Thoracic aorta (tissue), 2 donors: ENCODE measurements around the gene TTLL11. TPM values are rescaled to one million over a fixed set of nuclear protein-coding genes. Genes with fewer than 3 reads are reported as not detected.

Experiments
- ATAC-seq: fragments of 150-250 bp; one replicate; pipeline ENCODE4 v1.8.0; 2017; ENCODE audit warnings: low read depth; ENCODE audit not compliant: insufficient number of reproducible peaks, low FRiP score
- DNase-seq: peaks from one replicate; pipeline ENCODE4 v3.0.0-alpha.2; 2020; ENCODE audit warnings: low spot score
- H3K27ac ChIP-seq, 2 donors: fragments of 200-600 bp; sonication (generic); 1 replicate in 1 of 2; 2 replicates in 1 of 2; pipeline ENCODE4 v1.5.1; 2016; ENCODE audit warnings: mild to moderate bottlenecking in 2 of 2, moderate library complexity in 2 of 2
- H3K27me3 ChIP-seq: fragments of 200-600 bp; sonication (generic); replicated peaks from 2 replicates; pipeline ENCODE4 v1.6.0; 2016; ENCODE audit warnings: mild to moderate bottlenecking; ENCODE audit not compliant: insufficient read depth
- H3K36me3 ChIP-seq: fragments of 200-600 bp; sonication (generic); one replicate; pipeline ENCODE4 v1.5.1; 2016
- H3K4me1 ChIP-seq, 2 donors: fragments of 200-600 bp; sonication (generic); 1 replicate in 1 of 2; 2 replicates in 1 of 2; pipeline versions ENCODE4 v1.5.1 to v1.6.0; 2016; ENCODE audit warnings: low read depth in 2 of 2, mild to moderate bottlenecking in 1 of 2; ENCODE audit not compliant: control insufficient read depth in 1 of 2
- H3K4me3 ChIP-seq: fragments of 200-600 bp; sonication (generic); 2 replicates; pipeline ENCODE4 v1.5.1; 2016; ENCODE audit warnings: mild to moderate bottlenecking
- H3K9me3 ChIP-seq: fragments of 200-600 bp; sonication (generic); 2 replicates; pipeline ENCODE4 v1.5.1; 2016
- total RNA-seq, 2 donors: library from RNA; depleted of rRNA; stranded (reverse); fragments of >200 nt; gene quantifications; one replicate each; pipeline versions ENCODE4 v1.1.0 to v1.2.3, GENCODE V29; 2016
- TF ChIP-seq, protein P1 (sequence below): fragments of 200-600 bp; sonication (generic); IDR thresholded peaks from one replicate; pipeline ENCODE4 v1.5.1; 2019; ENCODE audit warnings: antibody characterized with exemption

The TTLL11 gene
- total RNA-seq, 2 donors from 2014 or later = 25.7 to 31.2 TPM

DNA sequence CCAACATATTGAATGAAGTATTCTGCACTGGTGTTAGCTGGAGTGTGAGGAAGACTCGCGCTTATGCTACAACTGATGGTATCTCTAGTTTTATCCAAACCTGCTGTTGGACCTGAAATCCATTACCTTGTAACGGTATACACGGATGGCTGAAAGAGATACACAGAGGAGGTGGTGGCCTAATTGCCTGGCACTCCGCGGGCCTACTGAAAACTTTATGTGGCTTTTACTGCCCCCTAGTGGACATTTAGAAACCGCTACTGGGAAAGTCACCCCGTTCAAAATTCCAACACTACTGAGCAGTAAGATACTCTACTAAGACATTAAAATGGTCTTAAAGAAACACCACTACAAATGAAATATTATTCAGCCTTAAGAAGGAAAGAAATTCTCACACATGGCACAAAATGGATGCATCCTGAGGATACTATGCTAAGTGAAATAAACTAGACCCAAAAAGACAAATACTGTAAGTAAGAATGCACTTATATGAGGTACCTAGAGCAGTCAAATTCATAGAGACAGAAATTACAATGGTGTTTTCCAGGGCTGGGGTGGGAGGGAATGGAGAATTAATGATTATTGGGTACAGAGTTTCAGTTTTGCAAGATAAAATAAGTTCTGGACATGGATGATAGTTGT lies 100.4 kb downstream of the TTLL11 start:
- peaks cover 0 to 7% of the 10 kb centered on the region in 2 donors for H3K4me1 ChIP-seq
- no peaks in the 10 kb centered on the region for H3K9me3 ChIP-seq
- ATAC-seq (no peak), DNase-seq (no peak)
- TF ChIP-seq, protein P1, sequence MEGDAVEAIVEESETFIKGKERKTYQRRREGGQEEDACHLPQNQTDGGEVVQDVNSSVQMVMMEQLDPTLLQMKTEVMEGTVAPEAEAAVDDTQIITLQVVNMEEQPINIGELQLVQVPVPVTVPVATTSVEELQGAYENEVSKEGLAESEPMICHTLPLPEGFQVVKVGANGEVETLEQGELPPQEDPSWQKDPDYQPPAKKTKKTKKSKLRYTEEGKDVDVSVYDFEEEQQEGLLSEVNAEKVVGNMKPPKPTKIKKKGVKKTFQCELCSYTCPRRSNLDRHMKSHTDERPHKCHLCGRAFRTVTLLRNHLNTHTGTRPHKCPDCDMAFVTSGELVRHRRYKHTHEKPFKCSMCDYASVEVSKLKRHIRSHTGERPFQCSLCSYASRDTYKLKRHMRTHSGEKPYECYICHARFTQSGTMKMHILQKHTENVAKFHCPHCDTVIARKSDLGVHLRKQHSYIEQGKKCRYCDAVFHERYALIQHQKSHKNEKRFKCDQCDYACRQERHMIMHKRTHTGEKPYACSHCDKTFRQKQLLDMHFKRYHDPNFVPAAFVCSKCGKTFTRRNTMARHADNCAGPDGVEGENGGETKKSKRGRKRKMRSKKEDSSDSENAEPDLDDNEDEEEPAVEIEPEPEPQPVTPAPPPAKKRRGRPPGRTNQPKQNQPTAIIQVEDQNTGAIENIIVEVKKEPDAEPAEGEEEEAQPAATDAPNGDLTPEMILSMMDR = peak; percentile 87
- H3K27me3 ChIP-seq = no peaks in the 10 kb centered on the region
- no peak overlapping the region for H3K27ac ChIP-seq
- no peak overlapping the region for H3K4me3 ChIP-seq
- no peaks in the 10 kb centered on the region for H3K36me3 ChIP-seq

DNA sequence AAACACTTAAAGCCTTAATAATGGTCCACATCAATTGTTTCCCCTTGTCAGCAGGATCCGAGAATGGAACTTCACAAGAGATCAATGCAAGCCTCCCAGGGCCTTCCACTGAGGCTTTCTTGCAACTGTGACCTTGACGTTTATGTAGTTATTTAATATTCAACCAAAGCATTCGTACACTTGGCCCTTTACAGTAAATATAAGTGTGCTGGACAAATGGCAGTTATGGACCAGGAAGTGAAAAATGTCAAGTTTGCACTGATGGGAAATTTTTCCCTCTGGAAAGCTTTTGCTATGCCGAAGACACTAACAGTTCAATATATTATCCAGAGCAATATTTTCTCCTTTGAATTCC lies 101.8 kb downstream of the TTLL11 start:
- ATAC-seq (no peak), DNase-seq (no peak)
- Histone ChIP-seq H3K36me3 (peaks cover 3% of the 10 kb centered on the region), H3K9me3 (no peaks in the 10 kb centered on the region), H3K4me3 (no peak overlapping the region), H3K27me3 (no peaks in the 10 kb centered on the region), H3K27ac (no peak overlapping the region), H3K4me1 (peaks cover 12 to 14% of the 10 kb centered on the region in 2 donors)
- TF ChIP-seq, protein P1 = no peak

DNA sequence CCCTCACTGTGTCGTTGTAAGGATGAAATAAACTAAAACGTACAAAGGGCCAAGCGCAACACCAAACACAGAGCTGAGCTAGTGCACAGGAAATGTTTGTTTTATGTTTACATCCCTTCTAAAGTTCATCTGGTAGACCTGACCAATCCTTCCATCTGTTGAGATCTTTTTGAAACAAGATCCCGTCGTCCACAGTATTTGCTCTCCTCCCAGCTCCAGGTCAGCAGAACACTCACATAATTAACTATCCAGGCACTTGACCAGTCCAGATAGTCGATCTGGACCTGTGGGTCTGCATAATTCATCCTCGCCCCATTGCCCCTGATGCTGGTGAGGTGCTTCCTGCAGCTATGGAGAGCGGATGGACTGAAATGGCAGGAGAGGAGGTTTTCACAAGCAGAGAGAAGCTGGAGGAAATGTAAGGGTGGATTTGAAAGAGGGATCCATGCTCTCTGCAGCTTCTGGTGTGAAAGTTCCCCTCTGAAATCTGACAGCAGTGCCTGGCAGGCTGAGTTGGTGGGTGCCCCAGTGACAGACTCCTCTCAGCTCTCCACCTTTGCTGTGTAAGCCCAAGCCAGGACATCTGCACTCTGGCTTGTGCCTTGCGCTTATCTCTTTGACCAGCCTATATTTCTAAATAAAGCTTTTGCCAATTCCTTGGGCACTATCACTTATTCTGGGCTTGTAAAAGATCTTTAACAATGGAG lies 102.4 kb downstream of the TTLL11 start:
- Histone ChIP-seq H3K4me3 (no peak overlapping the region), H3K36me3 (peaks cover 3% of the 10 kb centered on the region), H3K9me3 (no peaks in the 10 kb centered on the region), H3K27ac (no peak overlapping the region), H3K4me1 (peaks cover 17 to 19% of the 10 kb centered on the region in 2 donors), H3K27me3 (no peaks in the 10 kb centered on the region)
- TF ChIP-seq, protein P1 = no peak
- no peak for ATAC-seq
- DNase-seq = no peak

DNA sequence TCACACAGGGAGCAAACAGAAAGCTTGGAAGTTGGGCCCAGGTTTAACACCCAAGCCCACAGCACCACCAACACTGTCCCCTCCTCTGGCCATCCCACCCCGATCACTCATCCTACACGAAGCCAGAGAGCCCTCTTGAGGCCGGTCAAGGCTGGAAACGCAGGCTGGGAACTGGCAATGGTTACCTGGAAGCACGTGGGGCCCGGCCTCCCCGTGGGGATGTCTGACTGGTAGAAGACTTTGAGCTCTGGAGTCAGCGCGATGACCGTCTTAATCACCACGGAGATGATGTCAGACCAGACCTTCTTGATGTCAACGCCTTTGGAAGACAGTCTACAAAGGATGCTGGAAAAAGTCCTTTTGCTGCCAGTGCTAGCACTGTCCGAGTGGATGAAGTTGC lies 104.1 kb downstream of the TTLL11 start:
- Histone ChIP-seq H3K9me3 (no peaks in the 10 kb centered on the region), H3K4me3 (no peak overlapping the region), H3K36me3 (peaks cover 3% of the 10 kb centered on the region), H3K27me3 (no peaks in the 10 kb centered on the region), H3K27ac (no peak overlapping the region), H3K4me1 (peaks cover 21 to 37% of the 10 kb centered on the region in 2 donors)
- ATAC-seq (no peak), DNase-seq (no peak)
- TF ChIP-seq, protein P1 = no peak

DNA sequence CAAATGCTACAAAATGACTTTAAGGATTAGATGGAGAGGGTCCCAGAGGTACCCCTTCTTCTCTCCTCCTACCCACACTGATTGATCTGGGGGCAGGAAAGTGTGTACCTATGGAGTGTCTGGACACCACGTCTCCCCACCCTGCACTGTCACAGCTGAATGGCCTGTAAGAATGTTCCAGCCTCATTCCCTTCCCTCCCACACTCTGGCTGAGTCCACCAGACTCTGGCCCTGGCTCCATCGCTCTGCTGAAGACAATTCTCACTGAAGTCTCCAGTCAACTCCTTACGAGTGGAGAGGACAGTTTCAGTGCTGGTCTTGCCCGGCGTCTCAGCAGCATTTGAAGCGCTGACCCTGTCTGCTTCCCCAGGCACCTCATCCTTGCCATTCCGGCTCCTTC lies 105.8 kb downstream of the TTLL11 start:
- peak overlapping the region; percentile 15 to 86 for H3K27ac ChIP-seq
- TF ChIP-seq, protein P1 = no peak
- ATAC-seq (no peak), DNase-seq (no peak)
- H3K27me3 ChIP-seq = no peaks in the 10 kb centered on the region
- no peaks in the 10 kb centered on the region for H3K9me3 ChIP-seq
- no peak overlapping the region for H3K4me3 ChIP-seq
- H3K4me1 ChIP-seq = peaks cover 30 to 54% of the 10 kb centered on the region in 2 donors
- H3K36me3 ChIP-seq = peaks cover 3% of the 10 kb centered on the region
